ENCODE results near the gene TARS3. TPM values are rescaled to one million over a fixed set of nuclear protein-coding genes. Genes with fewer than 3 reads are reported as not detected.

The TARS3 gene
- total RNA-seq, 1 donor from 2014 or later = 8.2 TPM

DNA sequence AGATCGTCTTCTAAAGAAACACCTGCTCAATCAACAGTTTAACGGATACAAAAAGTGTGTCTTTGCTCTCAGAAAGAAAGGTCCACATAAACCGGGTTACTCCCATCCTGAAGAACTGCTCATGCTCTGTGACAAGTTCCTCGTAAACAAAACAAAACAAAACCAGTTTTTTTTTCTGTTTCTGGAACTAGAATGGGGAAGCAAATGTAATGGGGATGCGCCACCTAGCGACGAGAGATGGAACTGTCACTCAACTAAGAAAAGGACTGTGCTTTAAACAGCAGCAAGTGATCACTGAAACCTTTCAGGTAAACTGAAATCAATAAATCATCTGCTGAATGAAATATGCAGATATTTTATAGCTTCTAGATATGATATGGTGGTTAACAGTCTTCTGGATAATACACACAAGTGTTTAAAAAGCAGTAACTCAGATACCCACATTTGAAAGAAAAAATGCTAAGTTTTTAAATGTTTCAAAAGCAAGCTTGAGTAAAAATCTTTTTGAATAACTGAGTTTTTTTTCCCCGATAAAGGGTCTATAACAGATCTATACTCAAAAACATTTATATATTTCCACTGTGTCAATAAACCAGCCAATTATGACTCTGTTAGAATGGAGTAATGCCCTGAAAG is 83.0 kb downstream of the TARS3 start:
- H3K27me3 Mint-ChIP-seq (ENCODE audit: unreplicated experiment) = no peaks in the 10 kb centered on the region

DNA sequence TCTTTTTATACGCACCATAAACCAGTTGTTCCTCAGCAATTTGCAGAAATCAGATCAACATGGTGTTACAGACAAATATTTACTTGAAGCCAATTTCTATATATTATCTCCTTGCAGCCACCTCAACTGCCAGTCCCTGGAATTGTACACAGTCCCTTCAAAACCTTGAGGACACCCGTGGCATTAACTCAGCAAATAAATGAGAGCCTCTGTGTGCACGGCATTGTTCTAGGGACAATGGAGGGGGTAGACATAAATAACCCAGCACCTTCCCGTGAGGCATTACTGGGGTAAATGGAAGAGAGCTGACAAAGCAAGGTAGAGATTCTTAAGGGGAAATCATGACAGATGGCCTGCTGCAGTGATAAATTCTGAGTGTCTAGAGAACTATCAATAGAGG is 84.6 kb downstream of the TARS3 start:
- Mint-ChIP-seq H3K36me3 (ENCODE audit: low read depth, unreplicated experiment) (peaks cover 7% of the 10 kb centered on the region), H3K4me1 (ENCODE audit: unreplicated experiment) (peaks cover 15% of the 10 kb centered on the region), H3K4me3 (ENCODE audit: unreplicated experiment) (no peak overlapping the region), H3K27ac (ENCODE audit: unreplicated experiment) (no peak overlapping the region), H3K9me3 (ENCODE audit: unreplicated experiment) (no peaks in the 10 kb centered on the region), H3K27me3 (ENCODE audit: unreplicated experiment) (no peaks in the 10 kb centered on the region)
- TF ChIP-seq, protein P1, sequence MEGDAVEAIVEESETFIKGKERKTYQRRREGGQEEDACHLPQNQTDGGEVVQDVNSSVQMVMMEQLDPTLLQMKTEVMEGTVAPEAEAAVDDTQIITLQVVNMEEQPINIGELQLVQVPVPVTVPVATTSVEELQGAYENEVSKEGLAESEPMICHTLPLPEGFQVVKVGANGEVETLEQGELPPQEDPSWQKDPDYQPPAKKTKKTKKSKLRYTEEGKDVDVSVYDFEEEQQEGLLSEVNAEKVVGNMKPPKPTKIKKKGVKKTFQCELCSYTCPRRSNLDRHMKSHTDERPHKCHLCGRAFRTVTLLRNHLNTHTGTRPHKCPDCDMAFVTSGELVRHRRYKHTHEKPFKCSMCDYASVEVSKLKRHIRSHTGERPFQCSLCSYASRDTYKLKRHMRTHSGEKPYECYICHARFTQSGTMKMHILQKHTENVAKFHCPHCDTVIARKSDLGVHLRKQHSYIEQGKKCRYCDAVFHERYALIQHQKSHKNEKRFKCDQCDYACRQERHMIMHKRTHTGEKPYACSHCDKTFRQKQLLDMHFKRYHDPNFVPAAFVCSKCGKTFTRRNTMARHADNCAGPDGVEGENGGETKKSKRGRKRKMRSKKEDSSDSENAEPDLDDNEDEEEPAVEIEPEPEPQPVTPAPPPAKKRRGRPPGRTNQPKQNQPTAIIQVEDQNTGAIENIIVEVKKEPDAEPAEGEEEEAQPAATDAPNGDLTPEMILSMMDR (IDR thresholded peaks at IDR 0.05; ENCODE audit: unreplicated experiment) = no peak
- DNase-seq (ENCODE audit: low spot score) = no peak

More for the DNA sequence above, 83.0 kb downstream of the TARS3 start:
- Mint-ChIP-seq H3K36me3 (ENCODE audit: low read depth, unreplicated experiment) (peaks cover 17% of the 10 kb centered on the region), H3K9me3 (ENCODE audit: unreplicated experiment) (no peaks in the 10 kb centered on the region), H3K4me1 (ENCODE audit: unreplicated experiment) (peaks cover 15% of the 10 kb centered on the region), H3K4me3 (ENCODE audit: unreplicated experiment) (no peak overlapping the region), H3K27ac (ENCODE audit: unreplicated experiment) (no peak overlapping the region)
- TF ChIP-seq, protein P1 (IDR thresholded peaks at IDR 0.05; ENCODE audit: unreplicated experiment) = peak; percentile 98
- peak; percentile 75 for DNase-seq (ENCODE audit: low spot score)

DNA sequence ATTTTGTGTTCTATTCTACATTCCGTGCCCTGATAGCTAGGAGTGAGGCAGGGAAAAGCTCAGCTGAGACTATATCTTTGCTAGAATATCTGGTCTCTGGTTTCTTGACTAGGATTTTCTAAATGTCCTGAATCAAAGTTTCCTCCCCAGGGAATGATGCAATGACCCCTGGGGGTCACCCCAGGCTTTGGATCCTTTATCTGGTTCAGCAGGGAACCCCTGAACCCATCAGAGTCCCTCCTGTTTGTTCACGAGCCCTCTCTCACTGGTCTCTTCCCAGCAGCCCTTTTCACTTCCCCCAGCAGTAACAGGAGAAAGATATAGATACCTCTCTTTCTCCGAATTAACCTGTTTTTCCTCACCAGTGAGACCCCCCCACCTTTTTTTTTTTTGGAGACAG is 86.4 kb downstream of the TARS3 start:
- no peak for DNase-seq (ENCODE audit: low spot score)
- H3K9me3 Mint-ChIP-seq (ENCODE audit: unreplicated experiment) = no peaks in the 10 kb centered on the region
- H3K4me1 Mint-ChIP-seq (ENCODE audit: unreplicated experiment) = peaks cover 15% of the 10 kb centered on the region
- TF ChIP-seq, protein P1 (IDR thresholded peaks at IDR 0.05; ENCODE audit: unreplicated experiment) = no peak
- H3K36me3 Mint-ChIP-seq (ENCODE audit: low read depth, unreplicated experiment) = peaks cover 4% of the 10 kb centered on the region
- H3K4me3 Mint-ChIP-seq (ENCODE audit: unreplicated experiment) = no peak overlapping the region
- H3K27ac Mint-ChIP-seq (ENCODE audit: unreplicated experiment) = no peak overlapping the region
- H3K27me3 Mint-ChIP-seq (ENCODE audit: unreplicated experiment) = no peaks in the 10 kb centered on the region

DNA sequence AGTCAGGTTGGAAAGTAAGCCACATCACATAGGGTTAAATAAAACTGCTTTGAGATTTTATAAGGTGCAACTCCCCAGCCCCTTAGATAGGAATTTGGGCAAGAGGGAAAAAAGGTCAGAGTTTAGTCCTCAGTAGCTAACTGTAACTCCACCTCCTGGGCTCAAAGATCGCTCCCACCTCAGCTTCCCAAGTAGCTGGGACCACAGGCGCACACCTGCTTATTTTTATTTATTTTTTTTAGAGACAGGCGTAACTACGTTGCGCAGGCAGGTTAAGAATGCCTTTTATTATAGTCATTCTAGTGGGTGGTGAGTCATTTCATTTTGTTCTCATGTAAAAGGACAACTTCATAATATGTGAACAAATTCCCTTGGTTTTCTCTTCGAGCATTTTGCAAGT is 86.8 kb downstream of the TARS3 start:
- TF ChIP-seq, protein P1 (IDR thresholded peaks at IDR 0.05; ENCODE audit: unreplicated experiment) = no peak
- no peak overlapping the region for H3K4me3 Mint-ChIP-seq (ENCODE audit: unreplicated experiment)
- no peaks in the 10 kb centered on the region for H3K27me3 Mint-ChIP-seq (ENCODE audit: unreplicated experiment)
- H3K4me1 Mint-ChIP-seq (ENCODE audit: unreplicated experiment) = peaks cover 13% of the 10 kb centered on the region
- H3K9me3 Mint-ChIP-seq (ENCODE audit: unreplicated experiment) = no peaks in the 10 kb centered on the region
- no peak overlapping the region for H3K27ac Mint-ChIP-seq (ENCODE audit: unreplicated experiment)
- peaks cover 1% of the 10 kb centered on the region for H3K36me3 Mint-ChIP-seq (ENCODE audit: low read depth, unreplicated experiment)
- DNase-seq (ENCODE audit: low spot score) = no peak

DNA sequence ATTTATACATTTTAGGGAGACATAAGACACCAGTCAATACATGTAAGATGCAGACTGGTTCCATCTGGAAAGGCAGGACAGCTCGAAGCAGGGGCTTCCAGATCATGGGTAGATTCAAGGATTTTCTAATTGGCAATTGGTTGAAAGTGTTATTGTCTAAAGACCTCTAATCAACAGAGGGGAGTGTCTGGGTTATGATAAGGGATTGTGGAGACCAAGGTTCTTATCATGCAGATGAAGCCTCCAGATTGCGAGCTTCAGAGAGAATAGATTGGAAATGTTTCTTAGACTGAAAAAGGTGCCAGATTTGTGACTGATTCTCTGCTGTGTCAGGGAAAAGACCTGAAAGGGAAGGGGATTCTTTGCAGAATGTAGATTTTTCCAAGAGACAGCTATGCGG is 87.2 kb downstream of the TARS3 start:
- H3K4me1 Mint-ChIP-seq (ENCODE audit: unreplicated experiment) = peaks cover 8% of the 10 kb centered on the region
- no peak overlapping the region for H3K4me3 Mint-ChIP-seq (ENCODE audit: unreplicated experiment)
- TF ChIP-seq, protein P1 (IDR thresholded peaks at IDR 0.05; ENCODE audit: unreplicated experiment) = no peak
- no peaks in the 10 kb centered on the region for H3K9me3 Mint-ChIP-seq (ENCODE audit: unreplicated experiment)
- no peaks in the 10 kb centered on the region for H3K36me3 Mint-ChIP-seq (ENCODE audit: low read depth, unreplicated experiment)
- no peak overlapping the region for H3K27ac Mint-ChIP-seq (ENCODE audit: unreplicated experiment)
- H3K27me3 Mint-ChIP-seq (ENCODE audit: unreplicated experiment) = no peaks in the 10 kb centered on the region
- no peak for DNase-seq (ENCODE audit: low spot score)

All from endothelial cell (in vitro differentiated cells).